HG03025 (cell line): ENCODE results near the gene KIF3A.
"Not testable (repeated sequence)": the region's sequence is repeated elsewhere in the genome, so short reads cannot be mapped to it uniquely, and the experiment has no call there.

ENCODE experiments used
- ATAC-seq: cut with Tn5 transposase; IDR thresholded peaks from one replicate; pipeline ENCODE4 v1.9.1; 2021; ENCODE audit warnings: mild to moderate bottlenecking, moderate library complexity; ENCODE audit not compliant: unreplicated experiment, low FRiP score

KIF3A gene

GRCh38 chr5:132733499-132734148 is 3.7 kb downstream of the KIF3A start:
- ATAC-seq, result no peak

GRCh38 chr5:132729896-132730295 is 7.5 kb downstream of the KIF3A start:
- ATAC-seq, result no peak

GRCh38 chr5:132725745-132726144 is 11.6 kb downstream of the KIF3A start:
- ATAC-seq, result no peak

- ATAC-seq, result no peak
Observed at GRCh38 chr5:132718544-132719312, 18.6 kb downstream of the KIF3A start.

- no peak for ATAC-seq
Observed at GRCh38 chr5:132714456-132715307, 22.7 kb downstream of the KIF3A start.

- no peak for ATAC-seq
Observed at GRCh38 chr5:132708645-132709044, 28.7 kb downstream of the KIF3A start.

GRCh38 chr5:132704875-132705274 is 32.5 kb downstream of the KIF3A start:
- ATAC-seq, result no peak

- no peak for ATAC-seq
Observed at GRCh38 chr5:132695956-132696355, 41.4 kb downstream of the KIF3A start.

GRCh38 chr5:132692632-132692967 is 44.7 kb downstream of the KIF3A start:
- ATAC-seq, result no peak

GRCh38 chr5:132691755-132692631 is 45.4 kb downstream of the KIF3A start:
- not testable (repeated sequence) for ATAC-seq

GRCh38 chr5:132690156-132690555 is 47.2 kb downstream of the KIF3A start:
- ATAC-seq, result no peak

GRCh38 chr5:132689513-132689912 is 47.8 kb downstream of the KIF3A start:
- no peak for ATAC-seq

GRCh38 chr5:132688536-132689339 is 48.6 kb downstream of the KIF3A start:
- ATAC-seq, result no peak

GRCh38 chr5:132687995-132688394 is 49.4 kb downstream of the KIF3A start:
- ATAC-seq, result no peak

GRCh38 chr5:132686193-132686592 is 51.2 kb downstream of the KIF3A start:
- ATAC-seq, result no peak

- no peak for ATAC-seq
Observed at GRCh38 chr5:132684922-132685720, 52.2 kb downstream of the KIF3A start.

GRCh38 chr5:132684491-132684890 is 52.9 kb downstream of the KIF3A start:
- ATAC-seq, result no peak

GRCh38 chr5:132681983-132682382 is 55.4 kb downstream of the KIF3A start:
- no peak for ATAC-seq

GRCh38 chr5:132681476-132681831 is 55.9 kb downstream of the KIF3A start:
- ATAC-seq, result no peak
